Measurements from ENCODE around the gene WDR7. TPM values are rescaled to one million over a fixed set of nuclear protein-coding genes. Genes with fewer than 3 reads are reported as not detected.

Gene WDR7
- total and polyA plus RNA-seq, 4 donors = 3.7 to 42.7 (median 19.0) TPM

DNA sequence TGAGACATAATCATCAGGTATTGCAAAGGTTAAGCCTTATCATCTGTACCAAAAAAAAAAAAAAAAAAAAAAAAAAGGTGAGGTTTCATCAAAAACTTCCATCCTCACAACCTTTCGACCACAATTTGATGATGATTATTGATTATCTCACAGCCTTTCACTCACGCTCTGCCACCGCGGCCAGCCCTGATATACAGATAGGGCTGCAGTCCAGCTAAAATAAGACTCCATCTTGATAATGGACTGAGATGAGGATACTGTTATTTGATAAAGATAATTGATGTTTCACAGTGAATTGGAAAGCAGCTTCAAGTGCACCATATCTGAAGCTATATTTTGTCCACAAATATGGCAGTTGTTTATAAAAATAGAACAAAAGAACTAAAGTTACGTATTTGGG is 336.1 kb downstream of the WDR7 start:
- Histone ChIP-seq H3K9me3 (ENCODE audit: control insufficient read depth in 4 of 4, insufficient read depth in 3 of 4, low read length in 3 of 4) (no peaks in the 10 kb centered on the region), H3K9ac (ENCODE audit: insufficient read depth in 1 of 2, low read length in 2 of 2) (no peak overlapping the region), H3K36me3 (ENCODE audit: control insufficient read depth in 4 of 4, insufficient read depth in 4 of 4, low read length in 4 of 4) (no peaks in the 10 kb centered on the region), H3K27me3 (ENCODE audit: control insufficient read depth in 3 of 3, insufficient read depth in 3 of 3, low read length in 2 of 3) (no peaks in the 10 kb centered on the region), H3K4me1 (ENCODE audit: control insufficient read depth in 5 of 5, insufficient read depth in 5 of 5, low read length in 5 of 5) (peaks cover 0 to 5% (median 0%) of the 10 kb centered on the region in 5 donors), H3K27ac (ENCODE audit: low read depth in 1 of 2, low read length in 1 of 2) (no peak overlapping the region), H3K4me3 (no peak overlapping the region)
- 94% methylated on average over 5 of the region's 5 CpGs for WGBS, 2 donors
- ATAC-seq (ENCODE audit: insufficient read depth, low FRiP score) = no peak
- TF ChIP-seq, protein P1, sequence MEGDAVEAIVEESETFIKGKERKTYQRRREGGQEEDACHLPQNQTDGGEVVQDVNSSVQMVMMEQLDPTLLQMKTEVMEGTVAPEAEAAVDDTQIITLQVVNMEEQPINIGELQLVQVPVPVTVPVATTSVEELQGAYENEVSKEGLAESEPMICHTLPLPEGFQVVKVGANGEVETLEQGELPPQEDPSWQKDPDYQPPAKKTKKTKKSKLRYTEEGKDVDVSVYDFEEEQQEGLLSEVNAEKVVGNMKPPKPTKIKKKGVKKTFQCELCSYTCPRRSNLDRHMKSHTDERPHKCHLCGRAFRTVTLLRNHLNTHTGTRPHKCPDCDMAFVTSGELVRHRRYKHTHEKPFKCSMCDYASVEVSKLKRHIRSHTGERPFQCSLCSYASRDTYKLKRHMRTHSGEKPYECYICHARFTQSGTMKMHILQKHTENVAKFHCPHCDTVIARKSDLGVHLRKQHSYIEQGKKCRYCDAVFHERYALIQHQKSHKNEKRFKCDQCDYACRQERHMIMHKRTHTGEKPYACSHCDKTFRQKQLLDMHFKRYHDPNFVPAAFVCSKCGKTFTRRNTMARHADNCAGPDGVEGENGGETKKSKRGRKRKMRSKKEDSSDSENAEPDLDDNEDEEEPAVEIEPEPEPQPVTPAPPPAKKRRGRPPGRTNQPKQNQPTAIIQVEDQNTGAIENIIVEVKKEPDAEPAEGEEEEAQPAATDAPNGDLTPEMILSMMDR (IDR thresholded peaks at IDR 0.05; ENCODE audit: control extremely low read depth, extremely low read depth) = no peak
- DNase-seq = no peak

DNA sequence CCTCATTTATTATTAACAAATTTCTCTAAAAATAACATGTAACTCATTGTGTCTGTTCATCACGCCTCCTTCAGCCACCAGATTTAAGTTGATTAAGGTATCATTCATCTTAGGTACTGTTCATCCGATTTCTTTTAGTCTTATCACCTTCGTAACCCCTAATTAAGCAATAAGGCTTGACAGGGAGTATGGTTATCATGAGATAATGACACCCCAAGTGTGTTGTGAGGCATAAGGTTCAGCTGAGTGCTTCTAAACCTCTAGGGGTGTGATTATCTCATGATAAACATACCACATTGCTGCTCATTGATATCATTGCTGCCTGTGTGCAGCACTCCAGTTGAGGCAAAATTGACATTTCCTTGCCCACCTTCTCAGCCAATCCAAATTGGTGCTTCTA is 336.9 kb downstream of the WDR7 start:
- H3K9me3 ChIP-seq (ENCODE audit: control insufficient read depth in 4 of 4, insufficient read depth in 3 of 4, low read length in 3 of 4) = no peaks in the 10 kb centered on the region

DNA sequence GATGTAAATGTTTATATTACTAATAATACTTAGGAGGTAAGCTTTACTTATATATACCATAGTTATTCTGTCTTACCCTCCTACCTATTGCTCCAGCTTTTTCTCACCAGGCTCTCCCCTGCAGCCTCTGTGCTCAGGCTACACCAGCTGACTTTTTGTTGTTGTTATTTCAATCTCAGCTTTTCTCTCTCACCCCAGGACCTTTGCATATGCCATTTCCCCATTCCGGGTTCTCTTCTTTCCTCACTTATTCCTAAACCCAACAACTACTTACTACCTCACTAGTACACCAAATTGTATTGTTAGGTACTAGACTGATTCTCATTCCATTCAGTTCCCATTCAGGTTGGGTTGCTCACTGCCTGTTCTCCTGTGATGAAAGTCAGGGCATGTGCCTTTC is 339.5 kb downstream of the WDR7 start:
- Histone ChIP-seq H3K9ac (ENCODE audit: insufficient read depth in 1 of 2, low read length in 2 of 2) (no peak overlapping the region), H3K4me3 (no peak overlapping the region), H3K36me3 (ENCODE audit: control insufficient read depth in 4 of 4, insufficient read depth in 4 of 4, low read length in 4 of 4) (no peaks in the 10 kb centered on the region), H3K27me3 (ENCODE audit: control insufficient read depth in 3 of 3, insufficient read depth in 3 of 3, low read length in 2 of 3) (no peaks in the 10 kb centered on the region), H3K4me1 (ENCODE audit: control insufficient read depth in 5 of 5, insufficient read depth in 5 of 5, low read length in 5 of 5) (no peaks in the 10 kb centered on the region), H3K9me3 (ENCODE audit: control insufficient read depth in 4 of 4, insufficient read depth in 3 of 4, low read length in 3 of 4) (no peaks in the 10 kb centered on the region), H3K27ac (ENCODE audit: low read depth in 1 of 2, low read length in 1 of 2) (no peak overlapping the region)
- TF ChIP-seq, protein P1 (IDR thresholded peaks at IDR 0.05; ENCODE audit: control extremely low read depth, extremely low read depth) = no peak
- no peak for DNase-seq
- no peak for ATAC-seq (ENCODE audit: insufficient read depth, low FRiP score)
- 99 to 100% methylated on average over 1 of the region's 1 CpG for WGBS, 2 donors

More for the DNA sequence above, 336.9 kb downstream of the WDR7 start:
- DNase-seq = no peak
- Histone ChIP-seq H3K4me3 (no peak overlapping the region), H3K4me1 (ENCODE audit: control insufficient read depth in 5 of 5, insufficient read depth in 5 of 5, low read length in 5 of 5) (peaks cover 0 to 5% (median 0%) of the 10 kb centered on the region in 5 donors), H3K36me3 (ENCODE audit: control insufficient read depth in 4 of 4, insufficient read depth in 4 of 4, low read length in 4 of 4) (no peaks in the 10 kb centered on the region), H3K9ac (ENCODE audit: insufficient read depth in 1 of 2, low read length in 2 of 2) (no peak overlapping the region), H3K27me3 (ENCODE audit: control insufficient read depth in 3 of 3, insufficient read depth in 3 of 3, low read length in 2 of 3) (no peaks in the 10 kb centered on the region), H3K27ac (ENCODE audit: low read depth in 1 of 2, low read length in 1 of 2) (no peak overlapping the region)
- 92 to 94% methylated on average over 3 of the region's 3 CpGs for WGBS, 2 donors
- no peak for ATAC-seq (ENCODE audit: insufficient read depth, low FRiP score)
- TF ChIP-seq, protein P1 (IDR thresholded peaks at IDR 0.05; ENCODE audit: control extremely low read depth, extremely low read depth) = no peak

DNA sequence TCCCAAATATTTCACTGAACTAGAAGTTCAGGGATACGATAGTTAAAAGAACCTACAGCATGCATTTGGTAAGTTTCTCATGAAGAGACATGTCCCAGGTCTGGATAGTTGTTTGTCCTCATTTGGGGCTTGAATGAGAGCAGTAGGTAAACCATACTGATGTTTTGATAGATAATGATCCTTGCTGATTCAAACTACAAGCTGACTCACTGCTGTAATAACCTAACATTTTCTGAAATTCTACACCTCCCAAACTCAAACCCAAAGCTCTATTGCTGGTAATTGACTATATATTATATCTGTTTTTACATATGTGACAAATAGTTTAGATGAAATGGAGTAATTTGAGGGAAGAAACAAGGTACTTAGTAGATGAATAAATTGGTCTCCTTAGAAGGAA is 341.6 kb downstream of the WDR7 start:
- ATAC-seq (ENCODE audit: insufficient read depth, low FRiP score) (no peak), DNase-seq (no peak)

More for the DNA sequence above, 341.6 kb downstream of the WDR7 start:
- Histone ChIP-seq H3K36me3 (ENCODE audit: control insufficient read depth in 4 of 4, insufficient read depth in 4 of 4, low read length in 4 of 4) (no peaks in the 10 kb centered on the region), H3K27me3 (ENCODE audit: control insufficient read depth in 3 of 3, insufficient read depth in 3 of 3, low read length in 2 of 3) (no peaks in the 10 kb centered on the region), H3K9ac (ENCODE audit: insufficient read depth in 1 of 2, low read length in 2 of 2) (no peak overlapping the region), H3K4me1 (ENCODE audit: control insufficient read depth in 5 of 5, insufficient read depth in 5 of 5, low read length in 5 of 5) (no peaks in the 10 kb centered on the region), H3K9me3 (ENCODE audit: control insufficient read depth in 4 of 4, insufficient read depth in 3 of 4, low read length in 3 of 4) (no peaks in the 10 kb centered on the region), H3K27ac (ENCODE audit: low read depth in 1 of 2, low read length in 1 of 2) (no peak overlapping the region), H3K4me3 (no peak overlapping the region)
- WGBS, 2 donors = 95 to 100% methylated on average over 1 of the region's 1 CpG
- TF ChIP-seq, protein P1 (IDR thresholded peaks at IDR 0.05; ENCODE audit: control extremely low read depth, extremely low read depth) = no peak

Data from lung (tissue), 12 donors.